Vagina (tissue), 2 donors: Measurements from ENCODE around the gene CFHR3. TPM values are rescaled to one million over a fixed set of nuclear protein-coding genes. Genes with fewer than 3 reads are reported as not detected.
"Not testable (repeated sequence)": the region's sequence is repeated elsewhere in the genome, so short reads cannot be mapped to it uniquely, and the experiment has no call there.

ENCODE experiments used
- DNase-seq, 2 donors: peaks; one replicate each; pipeline ENCODE4 v3.0.0-alpha.2; 2017; ENCODE audit errors: extremely low spot score in 2 of 2
- H3K27ac ChIP-seq: fragments of 200-600 bp; sonication (generic); one replicate; pipeline ENCODE4 v1.5.1; 2019
- H3K27me3 ChIP-seq: fragments of 200-600 bp; sonication (generic); one replicate; pipeline ENCODE4 v1.5.1; 2019
- H3K36me3 ChIP-seq, 2 donors: fragments of 200-600 bp; sonication (generic); one replicate each; pipeline ENCODE4 v1.5.1; 2017 to 2019
- H3K4me1 ChIP-seq: fragments of 200-600 bp; sonication (generic); one replicate; pipeline ENCODE4 v1.5.1; 2019
- H3K4me3 ChIP-seq, 2 donors: fragments of 200-600 bp; sonication (generic); 1 replicate in 1 of 2; 2 replicates in 1 of 2; pipeline ENCODE4 v1.5.1; 2016 to 2019
- H3K9me3 ChIP-seq: fragments of 200-600 bp; sonication (generic); one replicate; pipeline ENCODE4 v1.5.1; 2019
- CTCF ChIP-seq, 3 experiments: fragments of 450-650 bp in 2 of 3; fragments of 200-600 bp in 1 of 3; sonication (generic) in 1 of 3; IDR thresholded peaks; one replicate each; pipeline ENCODE4 v1.5.1; 2017 to 2019; ENCODE audit warnings: antibody characterized with exemption in 3 of 3, mild to moderate bottlenecking in 2 of 3, moderate library complexity in 2 of 3
- POLR2A ChIP-seq, 2 donors: fragments of 450-650 bp; IDR thresholded peaks; one replicate each; pipeline ENCODE4 v1.6.1; 2017; ENCODE audit warnings: antibody characterized with exemption in 2 of 2, mild to moderate bottlenecking in 2 of 2, moderate library complexity in 2 of 2
- POLR2AphosphoS5 ChIP-seq, 2 donors: sonication (generic); formaldehyde crosslinking; IDR thresholded peaks; one replicate each; pipeline ENCODE4 v1.9.0; 2017; ENCODE audit warnings: antibody characterized with exemption in 2 of 2, mild to moderate bottlenecking in 2 of 2, low read depth in 1 of 2; ENCODE audit not compliant: insufficient read depth in 1 of 2
- intact Hi-C: fragments of 100-400 bp; cut with DNase I; formaldehyde crosslinking; loops from one replicate; pipeline ENCODE4 v1.15.1; 2023
- total RNA-seq: library from RNA; depleted of rRNA; stranded (reverse); fragments of >200 nt; gene quantifications from one replicate; pipeline ENCODE4 v1.2.3, GENCODE V29; 2016

The CFHR3 gene
- total RNA-seq, 1 donor from 2014 or later, result not detected

- Histone ChIP-seq H3K27me3 (no peaks in the 10 kb centered on the region), H3K4me1 (no peaks in the 10 kb centered on the region), H3K4me3 (no peak overlapping the region), H3K27ac (no peak overlapping the region), H3K36me3 (no peaks in the 10 kb centered on the region), H3K9me3 (no peaks in the 10 kb centered on the region)
- no peak for TF ChIP-seq CTCF (IDR thresholded peaks at IDR 0.05)
- no peak for TF ChIP-seq POLR2A (IDR thresholded peaks at IDR 0.05)
- no peak for TF ChIP-seq POLR2AphosphoS5 (IDR thresholded peaks at IDR 0.05; ENCODE audit: insufficient read depth in 1 of 2, low read depth in 1 of 2)
- intact Hi-C loops, result no loop called here
- no peak for DNase-seq
Observed at GRCh38 chr1:196738730-196739129, 35.9 kb upstream of the CFHR3 start.

DNA sequence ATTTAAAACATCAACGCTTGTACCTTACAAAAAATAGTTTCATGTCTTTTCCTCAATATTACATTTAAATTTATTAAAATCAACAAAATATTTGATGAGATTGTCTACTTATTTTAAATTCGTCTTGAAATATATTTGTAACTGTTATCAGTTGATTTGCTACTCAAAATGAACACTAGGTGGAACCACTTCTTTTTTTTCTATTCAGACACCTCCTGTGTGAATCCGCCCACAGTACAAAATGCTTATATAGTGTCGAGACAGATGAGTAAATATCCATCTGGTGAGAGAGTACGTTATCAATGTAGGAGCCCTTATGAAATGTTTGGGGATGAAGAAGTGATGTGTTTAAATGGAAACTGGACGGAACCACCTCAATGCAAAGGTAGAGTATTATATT lies 31.4 kb upstream of the CFHR3 start:
- H3K4me3 ChIP-seq, H3K4me1 ChIP-seq, H3K27me3 ChIP-seq, intact Hi-C loops, H3K9me3 ChIP-seq, H3K36me3 ChIP-seq, DNase-seq, H3K27ac ChIP-seq: not testable (repeated sequence)

GRCh38 chr1:196765019-196765740 lies 9.5 kb upstream of the CFHR3 start:
- intact Hi-C loops, H3K36me3 ChIP-seq, H3K27ac ChIP-seq: not testable (repeated sequence)

GRCh38 chr1:196769823-196770222 lies 4.8 kb upstream of the CFHR3 start:
- H3K4me1 ChIP-seq, H3K27me3 ChIP-seq, intact Hi-C loops, H3K9me3 ChIP-seq, H3K27ac ChIP-seq, H3K36me3 ChIP-seq, H3K4me3 ChIP-seq, DNase-seq: not testable (repeated sequence)

More at GRCh38 chr1:196765019-196765740, 9.5 kb upstream of the CFHR3 start:
- H3K4me3 ChIP-seq, H3K9me3 ChIP-seq, H3K4me1 ChIP-seq, DNase-seq, H3K27me3 ChIP-seq: not testable (repeated sequence)

DNA sequence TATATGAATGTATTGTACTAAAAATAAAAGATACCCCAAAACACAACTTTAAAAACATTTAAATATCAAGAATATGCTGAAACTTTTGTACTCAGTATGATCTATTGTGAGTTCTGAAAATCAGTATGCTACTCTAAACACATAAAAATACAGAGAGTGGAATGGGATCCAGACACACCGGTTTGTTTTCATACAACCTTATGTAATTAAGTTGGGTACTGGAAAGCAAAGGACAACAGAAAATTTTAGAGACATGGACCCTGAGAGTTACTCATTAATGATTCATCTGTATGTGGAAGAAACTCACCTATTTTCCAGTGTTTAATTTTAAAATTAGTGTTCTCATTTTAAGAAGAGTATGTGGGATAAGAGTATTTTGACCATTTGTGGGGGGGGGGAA lies 927 bp upstream of the CFHR3 start:
- no peaks in the 10 kb centered on the region for H3K9me3 ChIP-seq
- no peak overlapping the region for H3K27ac ChIP-seq
- H3K36me3 ChIP-seq, result no peaks in the 10 kb centered on the region
- DNase-seq, result no peak
- no peak overlapping the region for H3K4me3 ChIP-seq
- H3K27me3 ChIP-seq, result no peaks in the 10 kb centered on the region
- TF ChIP-seq POLR2AphosphoS5 (IDR thresholded peaks at IDR 0.05; ENCODE audit: insufficient read depth in 1 of 2, low read depth in 1 of 2) (no peak), POLR2A (IDR thresholded peaks at IDR 0.05) (no peak), CTCF (IDR thresholded peaks at IDR 0.05) (no peak)
- intact Hi-C loops, result no loop called here
- H3K4me1 ChIP-seq, result no peaks in the 10 kb centered on the region

DNA sequence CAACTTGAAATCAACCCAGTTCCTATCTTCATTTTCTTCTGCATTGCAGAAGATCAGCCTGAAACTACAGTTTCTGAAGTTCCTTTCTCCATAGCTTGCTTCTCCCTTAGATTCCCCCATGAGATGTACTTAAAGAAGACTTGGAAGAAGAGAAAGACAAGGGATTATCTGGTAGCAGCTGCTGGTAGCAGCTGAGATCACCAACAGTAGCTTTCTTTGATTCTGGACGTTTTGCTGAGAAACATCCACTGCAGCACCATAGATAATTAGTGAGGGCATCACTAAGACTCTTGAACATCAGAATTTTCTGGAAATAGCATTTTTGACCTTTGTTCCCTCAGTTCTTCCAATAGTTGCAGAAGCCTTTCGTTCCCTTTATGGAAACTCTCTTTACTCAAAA lies 465 bp upstream of the CFHR3 start:
- TF ChIP-seq CTCF (IDR thresholded peaks at IDR 0.05) (no peak), POLR2AphosphoS5 (IDR thresholded peaks at IDR 0.05; ENCODE audit: insufficient read depth in 1 of 2, low read depth in 1 of 2) (no peak), POLR2A (IDR thresholded peaks at IDR 0.05) (no peak)

More for the DNA sequence above, 465 bp upstream of the CFHR3 start:
- Histone ChIP-seq H3K36me3 (no peaks in the 10 kb centered on the region), H3K27me3 (no peaks in the 10 kb centered on the region), H3K4me1 (no peaks in the 10 kb centered on the region), H3K27ac (no peak overlapping the region), H3K4me3 (no peak overlapping the region), H3K9me3 (no peaks in the 10 kb centered on the region)
- intact Hi-C loops, result no loop called here
- no peak for DNase-seq
